WERI-Rb-1 (cell line): ENCODE data around the gene MRPL2.

Source experiments
- DNase-seq: peaks from one replicate; pipeline ENCODE4 v3.0.0-alpha.2; 2020
- H3K27ac ChIP-seq: fragments of 250-450 bp; sonication (Bioruptor Pico); 2 replicates; pipeline ENCODE4 v1.5.1; 2020; ENCODE audit warnings: mild to moderate bottlenecking, moderate library complexity
- H3K27me3 ChIP-seq: fragments of 250-450 bp; sonication (Bioruptor Pico); 2 replicates; pipeline ENCODE4 v1.5.1; 2021; ENCODE audit warnings: mild to moderate bottlenecking, low read depth, moderate library complexity; ENCODE audit not compliant: insufficient read depth, severe bottlenecking
- H3K36me3 ChIP-seq: fragments of 250-450 bp; sonication (Bioruptor Pico); 2 replicates; pipeline ENCODE4 v1.5.1; 2020; ENCODE audit warnings: mild to moderate bottlenecking, moderate library complexity
- H3K4me3 ChIP-seq: 2 replicates; pipeline ENCODE4 v1.5.1; 2011; ENCODE audit warnings: low read depth, mild to moderate bottlenecking, control low read depth, low read length
- H3K9me3 ChIP-seq: fragments of 250-450 bp; sonication (Bioruptor Pico); 2 replicates; pipeline ENCODE4 v1.5.1; 2021; ENCODE audit warnings: mild to moderate bottlenecking, moderate library complexity; ENCODE audit not compliant: severe bottlenecking
- CTCF ChIP-seq: IDR thresholded peaks from 2 replicates; pipeline ENCODE4 v1.5.1; 2011; ENCODE audit warnings: low read depth, mild to moderate bottlenecking, control low read depth, inconsistent platforms, low read length

The MRPL2 gene

GRCh38 chr6:43062818-43063217 is 3.6 kb upstream of the MRPL2 start:
- H3K36me3 ChIP-seq: peaks cover 31% of the 10 kb centered on the region
- no peak for TF ChIP-seq CTCF
- DNase-seq: no peak
- no peaks in the 10 kb centered on the region for H3K27me3 ChIP-seq
- H3K9me3 ChIP-seq: no peaks in the 10 kb centered on the region
- no peak overlapping the region for H3K4me3 ChIP-seq
- no peak overlapping the region for H3K27ac ChIP-seq

GRCh38 chr6:43061861-43062260 is 2.6 kb upstream of the MRPL2 start:
- no peak for DNase-seq
- no peaks in the 10 kb centered on the region for H3K9me3 ChIP-seq
- H3K27ac ChIP-seq: no peak overlapping the region
- TF ChIP-seq CTCF: no peak
- no peak overlapping the region for H3K4me3 ChIP-seq
- H3K27me3 ChIP-seq: no peaks in the 10 kb centered on the region
- H3K36me3 ChIP-seq: peaks cover 38% of the 10 kb centered on the region

- no peak for TF ChIP-seq CTCF
- no peak overlapping the region for H3K4me3 ChIP-seq
- H3K27ac ChIP-seq: peak overlapping the region; percentile 90; the same call in 1 of the 2 replicates
- peaks cover 45% of the 10 kb centered on the region for H3K36me3 ChIP-seq
- no peaks in the 10 kb centered on the region for H3K9me3 ChIP-seq
- H3K27me3 ChIP-seq: no peaks in the 10 kb centered on the region
- DNase-seq: no peak
These were observed 1.8 kb upstream of the MRPL2 start for GRCh38 chr6:43060755-43061633.

GRCh38 chr6:43060034-43060754 is 960 bp upstream of the MRPL2 start:
- TF ChIP-seq CTCF: no peak
- no peaks in the 10 kb centered on the region for H3K9me3 ChIP-seq
- H3K27ac ChIP-seq: peak overlapping the region; percentile 90
- no peaks in the 10 kb centered on the region for H3K27me3 ChIP-seq
- DNase-seq: peak; percentile 62
- peak overlapping the region; percentile 98 for H3K4me3 ChIP-seq
- peaks cover 45% of the 10 kb centered on the region for H3K36me3 ChIP-seq

- peak overlapping the region; percentile 90 for H3K27ac ChIP-seq
- no peak for DNase-seq
- no peak for TF ChIP-seq CTCF
- no peaks in the 10 kb centered on the region for H3K9me3 ChIP-seq
- H3K36me3 ChIP-seq: peaks cover 57% of the 10 kb centered on the region
- peak overlapping the region; percentile 98 for H3K4me3 ChIP-seq
- no peaks in the 10 kb centered on the region for H3K27me3 ChIP-seq
These were observed 703 bp downstream of the MRPL2 start for GRCh38 chr6:43058531-43058930.
